ENCODE data around the gene PPIL6. TPM values are rescaled to one million over a fixed set of nuclear protein-coding genes. Genes with fewer than 3 reads are reported as not detected.

PPIL6 gene
- polyA plus RNA-seq, 1 of the 3 experiments (the other 2 are of a cell fraction): 1.1 TPM

DNA sequence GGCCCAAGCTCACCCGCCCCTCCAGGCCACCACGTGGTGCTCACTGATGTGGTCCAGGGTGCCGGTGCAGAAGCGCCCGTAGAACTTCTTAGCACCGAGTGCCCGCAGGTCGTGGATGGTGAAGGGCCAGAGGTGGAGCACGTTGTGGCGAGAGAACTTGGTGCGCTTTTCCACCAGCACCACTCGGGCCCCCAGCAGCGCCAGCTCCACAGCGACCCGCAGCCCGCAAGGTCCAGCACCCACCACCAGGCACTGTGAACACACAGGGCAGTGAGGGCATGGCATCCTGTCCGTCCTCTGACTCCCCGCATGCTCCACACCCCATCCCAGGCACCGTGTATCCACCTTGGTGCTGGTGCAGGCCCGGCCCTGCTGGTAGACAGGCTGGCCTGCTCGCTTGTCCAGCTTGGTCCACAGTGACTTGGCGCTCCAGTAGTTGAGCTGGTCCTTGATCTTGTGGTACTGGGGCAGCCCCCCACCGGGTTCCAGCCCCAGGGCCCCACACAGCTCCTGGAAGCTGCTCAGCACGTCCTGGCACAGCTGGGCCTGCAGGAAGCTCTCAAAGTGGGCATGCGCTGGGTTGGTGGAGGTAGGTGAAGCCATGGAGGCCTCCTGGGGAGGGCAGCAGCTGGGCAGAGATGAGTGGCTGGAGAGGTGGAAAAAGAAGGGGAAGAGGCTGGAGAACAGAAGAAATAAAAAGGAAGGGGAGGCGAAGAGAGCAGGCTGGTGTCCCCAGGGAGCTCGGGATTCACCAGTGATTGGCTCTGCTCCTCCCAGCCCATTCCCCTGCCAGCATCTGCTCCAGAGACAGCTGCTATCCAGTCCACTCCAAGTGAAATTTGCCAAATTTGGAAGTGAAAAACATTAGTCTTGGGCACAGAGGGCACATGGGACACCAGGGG, 13.4 kb upstream of the PPIL6 start:
- peaks cover 31% of the 10 kb centered on the region; the same call in 1 of the 2 replicates for H3K79me2 ChIP-seq (ENCODE audit: insufficient read depth)
- no peaks in the 10 kb centered on the region for H3K9me2 ChIP-seq
- H3K36me3 ChIP-seq (replicated peaks in 1 of 2; ENCODE audit: control insufficient read depth in 1 of 2, insufficient read depth in 2 of 2, low read length in 1 of 2): peaks cover 10 to 17% of the 10 kb centered on the region in 2 experiments
- DNase-seq: peak; percentile 66
- TF ChIP-seq FOXJ3 (CRISPR knock-in tag; IDR thresholded peaks at IDR 0.05) (no peak), EP300 (IDR thresholded peaks at IDR 0.05; ENCODE audit: borderline replicate concordance in 1 of 2, low read depth in 1 of 2, low read length in 1 of 2) (no peak), NRF1 (IDR thresholded peaks at IDR 0.05; ENCODE audit: low read depth, low read length) (no peak), RXRA (IDR thresholded peaks at IDR 0.05; ENCODE audit: borderline replicate concordance, low read depth) (no peak), CHD2 (IDR thresholded peaks at IDR 0.05; ENCODE audit: low read length, partially characterized antibody) (no peak), MEF2A (IDR thresholded peaks at IDR 0.05; ENCODE audit: borderline replicate concordance, low read depth) (no peak), TCF12 (IDR thresholded peaks at IDR 0.05) (no peak), JUND (IDR thresholded peaks at IDR 0.05) (no peak), YY1 (IDR thresholded peaks at IDR 0.05; ENCODE audit: low read depth) (no peak), SIN3A (IDR thresholded peaks at IDR 0.05; ENCODE audit: borderline replicate concordance, low read depth, low read length) (no peak), GABPA (IDR thresholded peaks at IDR 0.05; ENCODE audit: low read depth) (no peak), TEAD4 (IDR thresholded peaks at IDR 0.05; ENCODE audit: borderline replicate concordance, insufficient read depth) (no peak), GATA2 (CRISPR knock-in tag; IDR thresholded peaks at IDR 0.05) (no peak), SMC3 (IDR thresholded peaks at IDR 0.05; ENCODE audit: low read depth, low read length) (no peak)
- TF ChIP-seq, protein P1, sequence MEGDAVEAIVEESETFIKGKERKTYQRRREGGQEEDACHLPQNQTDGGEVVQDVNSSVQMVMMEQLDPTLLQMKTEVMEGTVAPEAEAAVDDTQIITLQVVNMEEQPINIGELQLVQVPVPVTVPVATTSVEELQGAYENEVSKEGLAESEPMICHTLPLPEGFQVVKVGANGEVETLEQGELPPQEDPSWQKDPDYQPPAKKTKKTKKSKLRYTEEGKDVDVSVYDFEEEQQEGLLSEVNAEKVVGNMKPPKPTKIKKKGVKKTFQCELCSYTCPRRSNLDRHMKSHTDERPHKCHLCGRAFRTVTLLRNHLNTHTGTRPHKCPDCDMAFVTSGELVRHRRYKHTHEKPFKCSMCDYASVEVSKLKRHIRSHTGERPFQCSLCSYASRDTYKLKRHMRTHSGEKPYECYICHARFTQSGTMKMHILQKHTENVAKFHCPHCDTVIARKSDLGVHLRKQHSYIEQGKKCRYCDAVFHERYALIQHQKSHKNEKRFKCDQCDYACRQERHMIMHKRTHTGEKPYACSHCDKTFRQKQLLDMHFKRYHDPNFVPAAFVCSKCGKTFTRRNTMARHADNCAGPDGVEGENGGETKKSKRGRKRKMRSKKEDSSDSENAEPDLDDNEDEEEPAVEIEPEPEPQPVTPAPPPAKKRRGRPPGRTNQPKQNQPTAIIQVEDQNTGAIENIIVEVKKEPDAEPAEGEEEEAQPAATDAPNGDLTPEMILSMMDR (IDR thresholded peaks at IDR 0.05): no peak
- TF ChIP-seq, protein P2, sequence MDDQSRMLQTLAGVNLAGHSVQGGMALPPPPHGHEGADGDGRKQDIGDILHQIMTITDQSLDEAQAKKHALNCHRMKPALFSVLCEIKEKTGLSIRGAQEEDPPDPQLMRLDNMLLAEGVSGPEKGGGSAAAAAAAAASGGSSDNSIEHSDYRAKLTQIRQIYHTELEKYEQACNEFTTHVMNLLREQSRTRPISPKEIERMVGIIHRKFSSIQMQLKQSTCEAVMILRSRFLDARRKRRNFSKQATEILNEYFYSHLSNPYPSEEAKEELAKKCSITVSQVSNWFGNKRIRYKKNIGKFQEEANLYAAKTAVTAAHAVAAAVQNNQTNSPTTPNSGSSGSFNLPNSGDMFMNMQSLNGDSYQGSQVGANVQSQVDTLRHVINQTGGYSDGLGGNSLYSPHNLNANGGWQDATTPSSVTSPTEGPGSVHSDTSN (IDR thresholded peaks at IDR 0.05): no peak
- POLR2A ChIA-PET: interaction anchor here (1.2 to 4.6 kb wide), 2 partner anchors 9 to 12 kb away, joined by 4 to 43 read pairs; partner anchors contain the start of genes PPIL6 and SMPD2
- WGBS (ENCODE audit: low lambda C conversion rate): 85% methylated on average over 3 of the region's 27 CpGs
- H3F3A ChIP-seq (replicated peaks; ENCODE audit: insufficient read depth): peaks cover 8% of the 10 kb centered on the region
- H3K27ac ChIP-seq (ENCODE audit: low read depth in 2 of 2, low read length in 1 of 2): peak overlapping the region; percentile 18 to 90; a peak in 2 of 4 replicates
- H3K4me1 ChIP-seq (ENCODE audit: control insufficient read depth in 1 of 2, insufficient read depth in 2 of 2, low read depth in 1 of 2, low read length in 1 of 2): peaks cover 0 to 25% of the 10 kb centered on the region in 2 experiments; a peak in 3 of 4 replicates
- peak overlapping the region; percentile 92 for H3K9ac ChIP-seq
- no peaks in the 10 kb centered on the region for H3K27me3 ChIP-seq (ENCODE audit: insufficient read depth)
- CTCF ChIA-PET: interaction anchor here (0.7 to 5.9 kb wide), 6 partner anchors 9 to 266 kb away, joined by 3 to 47 read pairs (median 4); partner anchors contain the start of genes CD164, PPIL6 and SMPD2
- H3K4me3 ChIP-seq (ENCODE audit: low read depth in 2 of 2, low read length in 1 of 2): peak overlapping the region; percentile 80 to 97
- H4K20me1 ChIP-seq (ENCODE audit: insufficient read depth): no peaks in the 10 kb centered on the region
- peak overlapping the region; percentile 95 for H3K4me2 ChIP-seq
- no peaks in the 10 kb centered on the region for H3K9me3 ChIP-seq
- H2AFZ ChIP-seq (ENCODE audit: low read depth): no peak overlapping the region
